HEK293 (cell line): ENCODE data around the gene IL11.
A peak's percentile ranks its signal among the peaks of the same experiment; 100 is the strongest.

Source experiments
- CTCF ChIA-PET: fragments of 350-600 bp; formaldehyde crosslinking; extraction: SDS; loops from one replicate; lab custom pipeline; 2021; ENCODE audit warnings: antibody characterized with exemption; lab: Yijun Ruan, JAX
- POLR2A ChIA-PET: fragments of 300-600 bp; formaldehyde crosslinking; extraction: SDS; loops from one replicate; lab custom pipeline; 2020; ENCODE audit warnings: antibody characterized with exemption, inconsistent platforms; lab: Yijun Ruan, JAX
- H3K27ac ChIP-seq: fragments of 200-500 bp; sonication (Bioruptor generic); 2 replicates; pipeline ENCODE4 v1.5.1; 2014; ENCODE audit warnings: low read depth, low read length, control low read depth, inconsistent platforms; ENCODE audit errors: extremely low read depth
- H3K36me3 ChIP-seq, 2 experiments: fragments of 200-500 bp in 1 of 2; sonication (Bioruptor generic) in 1 of 2; 1 replicate in 1 of 2; 2 replicates in 1 of 2; pipeline ENCODE4 v1.5.1; 2014 to 2017; ENCODE audit warnings: inconsistent platforms in 2 of 2, low read length in 2 of 2; ENCODE audit not compliant: control insufficient read depth in 2 of 2, insufficient read depth in 1 of 2
- H3K4me1 ChIP-seq: fragments of 200-500 bp; sonication (Bioruptor generic); 2 replicates; pipeline ENCODE4 v1.5.1; 2014; ENCODE audit warnings: mild to moderate bottlenecking, low read length, inconsistent platforms; ENCODE audit not compliant: control insufficient read depth, insufficient read depth
- H3K4me3 ChIP-seq: 2 replicates; pipeline ENCODE4 v1.5.1; 2011; ENCODE audit warnings: low read depth, mild to moderate bottlenecking, control low read depth, low read length, moderate library complexity
- H3K9me3 ChIP-seq: fragments of 200-500 bp; sonication (Bioruptor generic); 2 replicates; pipeline ENCODE4 v1.5.1; 2014; ENCODE audit warnings: low read depth, low read length, inconsistent platforms; ENCODE audit not compliant: control insufficient read depth, insufficient read depth
- CTCF ChIP-seq: fragments of 450-650 bp; formaldehyde crosslinking; IDR thresholded peaks from 2 replicates; pipeline ENCODE4 v1.5.1; 2016; ENCODE audit warnings: missing biosample characterization, missing genetic modification characterization
- FEZF1 ChIP-seq: fragments of 450-650 bp; formaldehyde crosslinking; IDR thresholded peaks from 2 replicates; pipeline ENCODE4 v1.5.1; 2016; ENCODE audit warnings: missing biosample characterization, missing genetic modification characterization
- MYNN ChIP-seq: fragments of 450-650 bp; formaldehyde crosslinking; IDR thresholded peaks from 2 replicates; pipeline ENCODE4 v1.5.1; 2016; ENCODE audit warnings: missing biosample characterization, missing genetic modification characterization, borderline replicate concordance
- MZF1 ChIP-seq: fragments of 450-650 bp; formaldehyde crosslinking; IDR thresholded peaks from 2 replicates; pipeline ENCODE4 v1.5.1; 2017; ENCODE audit warnings: missing biosample characterization, missing genetic modification characterization, borderline replicate concordance
- OSR2 ChIP-seq: fragments of 450-650 bp; formaldehyde crosslinking; IDR thresholded peaks from 2 replicates; pipeline ENCODE4 v1.5.1; 2016; ENCODE audit warnings: missing biosample characterization, missing genetic modification characterization
- SETDB1 ChIP-seq: IDR thresholded peaks from one replicate; pipeline ENCODE4 v1.6.1; 2017; ENCODE audit warnings: mild to moderate bottlenecking, low read length, moderate library complexity, mixed read lengths; ENCODE audit not compliant: insufficient read length
- SP7 ChIP-seq: fragments of 450-650 bp; formaldehyde crosslinking; IDR thresholded peaks from 2 replicates; pipeline ENCODE4 v1.5.1; 2016; ENCODE audit warnings: missing biosample characterization, missing genetic modification characterization
- YY2 ChIP-seq: fragments of 450-650 bp; formaldehyde crosslinking; IDR thresholded peaks from 2 replicates; pipeline ENCODE4 v1.5.1; 2016; ENCODE audit warnings: missing biosample characterization, missing genetic modification characterization
- ZBTB26 ChIP-seq: fragments of 450-650 bp; formaldehyde crosslinking; optimal IDR thresholded peaks from 2 replicates; pipeline ENCODE3; 2016; ENCODE audit warnings: missing biosample characterization, mild to moderate bottlenecking, missing genetic modification characterization
- ZBTB44 ChIP-seq: fragments of 450-650 bp; IDR thresholded peaks from 2 replicates; pipeline ENCODE4 v1.5.1; 2018; ENCODE audit warnings: missing biosample characterization, mild to moderate bottlenecking, missing genetic modification characterization
- ZFP41 ChIP-seq: fragments of 450-650 bp; formaldehyde crosslinking; IDR thresholded peaks from 2 replicates; pipeline ENCODE4 v1.5.1; 2016; ENCODE audit warnings: missing biosample characterization, missing genetic modification characterization, borderline replicate concordance
- ZFP69B ChIP-seq: fragments of 450-650 bp; formaldehyde crosslinking; IDR thresholded peaks from 2 replicates; pipeline ENCODE4 v1.5.1; 2016; ENCODE audit warnings: missing biosample characterization, missing genetic modification characterization
- ZNF140 ChIP-seq: fragments of 450-650 bp; formaldehyde crosslinking; IDR thresholded peaks from 2 replicates; pipeline ENCODE4 v1.5.1; 2016; ENCODE audit warnings: missing biosample characterization, missing genetic modification characterization
- ZNF202 ChIP-seq: fragments of 450-650 bp; formaldehyde crosslinking; IDR thresholded peaks from 2 replicates; pipeline ENCODE4 v1.5.1; 2016; ENCODE audit warnings: missing biosample characterization, missing genetic modification characterization, borderline replicate concordance
- ZNF211 ChIP-seq: fragments of 450-650 bp; formaldehyde crosslinking; IDR thresholded peaks from 2 replicates; pipeline ENCODE4 v1.5.1; 2016; ENCODE audit warnings: low read depth, missing biosample characterization, missing genetic modification characterization
- ZNF239 ChIP-seq: fragments of 450-650 bp; formaldehyde crosslinking; IDR thresholded peaks from 2 replicates; pipeline ENCODE4 v1.5.1; 2016; ENCODE audit warnings: missing biosample characterization, missing genetic modification characterization
- ZNF248 ChIP-seq: fragments of 450-650 bp; formaldehyde crosslinking; IDR thresholded peaks from 2 replicates; pipeline ENCODE4 v1.5.1; 2017; ENCODE audit warnings: missing biosample characterization, missing genetic modification characterization
- ZNF266 ChIP-seq: fragments of 450-650 bp; formaldehyde crosslinking; IDR thresholded peaks from 2 replicates; pipeline ENCODE4 v1.5.1; 2016; ENCODE audit warnings: missing biosample characterization, missing genetic modification characterization, low read depth
- ZNF302 ChIP-seq: fragments of 450-650 bp; formaldehyde crosslinking; IDR thresholded peaks from 2 replicates; pipeline ENCODE4 v1.5.1; 2016; ENCODE audit warnings: missing biosample characterization, missing genetic modification characterization, low read depth
- ZNF366 ChIP-seq: fragments of 450-650 bp; formaldehyde crosslinking; conservative IDR thresholded peaks from 2 replicates; pipeline ENCODE4 v1.5.1; 2016; ENCODE audit warnings: missing biosample characterization, missing genetic modification characterization
- ZNF398 ChIP-seq: fragments of 450-650 bp; formaldehyde crosslinking; IDR thresholded peaks from 2 replicates; pipeline ENCODE4 v1.5.1; 2017; ENCODE audit warnings: missing biosample characterization, missing genetic modification characterization
- ZNF433 ChIP-seq: fragments of 450-650 bp; formaldehyde crosslinking; IDR thresholded peaks from 2 replicates; pipeline ENCODE4 v1.5.1; 2016; ENCODE audit warnings: missing biosample characterization, missing genetic modification characterization, low read depth
- ZNF548 ChIP-seq: fragments of 450-650 bp; formaldehyde crosslinking; IDR thresholded peaks from 2 replicates; pipeline ENCODE4 v1.5.1; 2016; ENCODE audit warnings: missing biosample characterization, missing genetic modification characterization
- ZNF596 ChIP-seq: fragments of 450-650 bp; IDR thresholded peaks from 2 replicates; pipeline ENCODE4 v1.5.0; 2018; ENCODE audit warnings: missing biosample characterization, mild to moderate bottlenecking, missing genetic modification characterization, moderate library complexity
- ZNF624 ChIP-seq: fragments of 450-650 bp; formaldehyde crosslinking; IDR thresholded peaks from 2 replicates; pipeline ENCODE4 v1.5.1; 2017; ENCODE audit warnings: missing biosample characterization, missing genetic modification characterization
- ZNF658 ChIP-seq: fragments of 450-650 bp; formaldehyde crosslinking; IDR thresholded peaks from 2 replicates; pipeline ENCODE4; 2016; ENCODE audit warnings: missing biosample characterization, missing genetic modification characterization
- ZNF670 ChIP-seq: fragments of 450-650 bp; formaldehyde crosslinking; IDR thresholded peaks from 2 replicates; pipeline ENCODE4 v1.5.1; 2016; ENCODE audit warnings: missing biosample characterization, missing genetic modification characterization, low read depth
- ZNF677 ChIP-seq: fragments of 450-650 bp; IDR thresholded peaks from 2 replicates; pipeline ENCODE4 v1.5.0; 2018; ENCODE audit warnings: missing biosample characterization, mild to moderate bottlenecking, missing genetic modification characterization, moderate library complexity
- ZNF704 ChIP-seq: fragments of 450-650 bp; formaldehyde crosslinking; IDR thresholded peaks from 2 replicates; pipeline ENCODE4 v1.5.1; 2016; ENCODE audit warnings: missing biosample characterization, missing genetic modification characterization
- ZNF747 ChIP-seq: fragments of 450-650 bp; formaldehyde crosslinking; IDR thresholded peaks from 2 replicates; pipeline ENCODE4 v1.5.1; 2016; ENCODE audit warnings: missing biosample characterization, missing genetic modification characterization
- ZNF776 ChIP-seq: fragments of 450-650 bp; formaldehyde crosslinking; IDR thresholded peaks from 2 replicates; pipeline ENCODE4 v1.5.0; 2017; ENCODE audit warnings: missing biosample characterization, missing genetic modification characterization, borderline replicate concordance
- ZNF830 ChIP-seq: fragments of 450-650 bp; IDR thresholded peaks from 2 replicates; pipeline ENCODE4 v1.5.0; 2018; ENCODE audit warnings: missing biosample characterization, missing genetic modification characterization, low read depth, mild to moderate bottlenecking, moderate library complexity

Gene IL11

GRCh38 chr19:55365964-55366363 lies 4.3 kb downstream of the IL11 start (continued):
- TF ChIP-seq ZBTB44 (tag by site-specific recombination) (no peak), ZNF548 (no peak), ZFP69B (tag by site-specific recombination) (no peak), ZNF398 (tag by site-specific recombination) (peak; percentile 32), CTCF (tag by site-specific recombination) (no peak), ZFP41 (tag by site-specific recombination) (no peak), SP7 (tag by site-specific recombination) (no peak), ZNF433 (tag by site-specific recombination) (no peak), ZNF596 (no peak), ZNF747 (tag by site-specific recombination) (no peak), ZNF366 (tag by site-specific recombination) (no peak), FEZF1 (no peak), ZNF624 (no peak), MZF1 (no peak)

GRCh38 chr19:55365245-55365644 lies 5.0 kb downstream of the IL11 start:
- CTCF ChIA-PET = no interaction called here
- TF ChIP-seq ZNF747 (tag by site-specific recombination) = no peak
- TF ChIP-seq MYNN (tag by site-specific recombination) = no peak
- TF ChIP-seq ZNF776 (tag by site-specific recombination) = no peak
- no peak for TF ChIP-seq SETDB1
- TF ChIP-seq ZNF266 = no peak
- TF ChIP-seq ZNF670 (tag by site-specific recombination) = no peak
- no peak for TF ChIP-seq ZNF677
- no peak for TF ChIP-seq ZBTB26 (tag by site-specific recombination)
- TF ChIP-seq ZNF830 = no peak
- TF ChIP-seq ZNF248 = no peak
- no peak for TF ChIP-seq ZNF704 (tag by site-specific recombination)
- TF ChIP-seq ZNF239 (tag by site-specific recombination) = no peak
- no peak for TF ChIP-seq ZNF658
- no peak for TF ChIP-seq ZNF202
- TF ChIP-seq YY2 (tag by site-specific recombination) = no peak
- TF ChIP-seq ZNF211 = no peak
- TF ChIP-seq ZNF140 (tag by site-specific recombination) = no peak
- no peak for TF ChIP-seq ZNF302
- TF ChIP-seq OSR2 (tag by site-specific recombination) = no peak

More at GRCh38 chr19:55365245-55365644, 5.0 kb downstream of the IL11 start:
- Histone ChIP-seq H3K9me3 (no peaks in the 10 kb centered on the region), H3K4me1 (peaks cover 5% of the 10 kb centered on the region; the same call in 1 of the 2 replicates), H3K4me3 (no peak overlapping the region), H3K36me3 (no peaks in the 10 kb centered on the region), H3K27ac (no peak overlapping the region)
- POLR2A ChIA-PET = interaction anchor here (1.0 kb wide), 1 partner anchor 26 kb away, joined by 4 read pairs; no protein-coding TSS in a partner anchor
